GM21423 (cell line): ENCODE measurements around the gene KCNH8.
A peak's percentile ranks its signal among the peaks of the same experiment; 100 is the strongest.

Source experiments
- ATAC-seq: cut with Tn5 transposase; IDR thresholded peaks from one replicate; pipeline ENCODE4 v1.9.1; 2021; ENCODE audit warnings: mild to moderate bottlenecking, moderate library complexity; ENCODE audit not compliant: unreplicated experiment

The KCNH8 gene

GRCh38 chr3:19467761-19468160 is 319.5 kb downstream of the KCNH8 start:
- ATAC-seq = no peak

GRCh38 chr3:19471138-19471537 is 322.8 kb downstream of the KCNH8 start:
- ATAC-seq = no peak

- ATAC-seq = no peak
These were observed 325.8 kb downstream of the KCNH8 start for GRCh38 chr3:19473971-19474580.

- no peak for ATAC-seq
These were observed 328.0 kb downstream of the KCNH8 start for GRCh38 chr3:19476281-19476680.

GRCh38 chr3:19485267-19485666 is 337.0 kb downstream of the KCNH8 start:
- no peak for ATAC-seq

- no peak for ATAC-seq
These were observed 339.1 kb downstream of the KCNH8 start for GRCh38 chr3:19487386-19487785.

- no peak for ATAC-seq
These were observed 340.6 kb downstream of the KCNH8 start for GRCh38 chr3:19488939-19489338.

GRCh38 chr3:19489936-19490335 is 341.6 kb downstream of the KCNH8 start:
- ATAC-seq = no peak

GRCh38 chr3:19506171-19506570 is 357.9 kb downstream of the KCNH8 start:
- no peak for ATAC-seq

- no peak for ATAC-seq
These were observed 374.0 kb downstream of the KCNH8 start for GRCh38 chr3:19522305-19522704.

- ATAC-seq = no peak
These were observed 377.8 kb downstream of the KCNH8 start for GRCh38 chr3:19526071-19526470.

- ATAC-seq = no peak
These were observed 379.4 kb downstream of the KCNH8 start for GRCh38 chr3:19527746-19528145.

GRCh38 chr3:19531426-19531825 is 383.1 kb downstream of the KCNH8 start:
- ATAC-seq = no peak

GRCh38 chr3:19539518-19540392 is 391.4 kb downstream of the KCNH8 start:
- peak; percentile 65 for ATAC-seq

- peak; percentile 45 for ATAC-seq
These were observed 392.2 kb downstream of the KCNH8 start for GRCh38 chr3:19540464-19540863.

GRCh38 chr3:19541284-19541683 is 393.0 kb downstream of the KCNH8 start:
- ATAC-seq = no peak

- peak; percentile 48 for ATAC-seq
These were observed 395.0 kb downstream of the KCNH8 start for GRCh38 chr3:19543212-19543841.

- no peak for ATAC-seq
These were observed 399.6 kb downstream of the KCNH8 start for GRCh38 chr3:19547665-19548464.

- ATAC-seq = peak; percentile 96
These were observed 411.6 kb downstream of the KCNH8 start for GRCh38 chr3:19559724-19560442.

GRCh38 chr3:19573644-19574043 is 425.3 kb downstream of the KCNH8 start:
- ATAC-seq = no peak
